GM12878 (cell line): ENCODE measurements around the gene CNIH2. TPM values are rescaled to one million over a fixed set of nuclear protein-coding genes. Genes with fewer than 3 reads are reported as not detected.

Source experiments
- ATAC-seq: fragments of 200-7000 bp; cut with Tn5 transposase; 3 replicates; pipeline ENCODE4 v1.9.1; 2020; ENCODE audit warnings: mild to moderate bottlenecking, moderate library complexity
- BruUV-seq: library from RNA; stranded (reverse); fragments of 400-500 nt; replicated peaks from 2 replicates; lab custom pipeline; 2021; lab: Mats Ljungman, UMichigan
- CTCF ChIA-PET: fragments of 300-600 bp; sonication (Branson Sonifier 250); formaldehyde crosslinking; extraction: SDS; loops from one replicate; lab custom pipeline; 2021; ENCODE audit warnings: inconsistent platforms; lab: Yijun Ruan, JAX
- POLR2A ChIA-PET: fragments of 350-600 bp; formaldehyde crosslinking; extraction: SDS; loops from one replicate; lab custom pipeline; 2021; ENCODE audit warnings: inconsistent platforms; lab: Charles Lee
- RAD21 ChIA-PET: fragments of 300-600 bp; sonication (Branson Sonifier 250); formaldehyde crosslinking; loops from one replicate; lab custom pipeline; 2023; ENCODE audit warnings: antibody characterized with exemption; ENCODE audit not compliant: unreplicated experiment; lab: Charles Lee
- SMC1A ChIA-PET: fragments of 300-600 bp; sonication (Branson Sonifier 250); formaldehyde crosslinking; loops from one replicate; lab custom pipeline; 2023; ENCODE audit not compliant: unreplicated experiment, uncharacterized antibody; lab: Charles Lee
- DNase-seq: peaks from one replicate; pipeline ENCODE4 v3.0.0-alpha.2; 2011; ENCODE audit warnings: low read depth, low spot score
- FAIRE-seq: peaks from 3 replicates; lab custom pipeline; 2011; peaks lifted over from hg19 to GRCh38; lab: Jason Lieb, UNC
- H2AFZ ChIP-seq: 2 replicates; pipeline ENCODE4 v1.6.0; 2011; ENCODE audit warnings: low read depth, low read length, control low read depth; ENCODE audit not compliant: control insufficient read depth
- H3K27ac ChIP-seq: 2 replicates; pipeline ENCODE4 v1.5.1; 2011; ENCODE audit warnings: control low read depth; ENCODE audit not compliant: control insufficient read depth, insufficient read depth
- H3K27me3 ChIP-seq, 2 experiments: replicated peaks in 1 of 2; 2 replicates each; pipeline versions ENCODE4 v1.6.0 to v1.6.1; 2011; ENCODE audit warnings: low read length in 1 of 2; ENCODE audit not compliant: control insufficient read depth in 2 of 2, insufficient read depth in 2 of 2
- H3K36me3 ChIP-seq, 2 experiments: 2 replicates each; pipeline ENCODE4 v1.5.1; 2011; ENCODE audit warnings: low read length in 1 of 2; ENCODE audit not compliant: control insufficient read depth in 2 of 2, insufficient read depth in 2 of 2
- H3K4me1 ChIP-seq: 2 replicates; pipeline ENCODE4 v1.6.1; 2011; ENCODE audit warnings: mild to moderate bottlenecking, low read length, moderate library complexity, mixed read lengths; ENCODE audit not compliant: control insufficient read depth, insufficient read depth
- H3K4me2 ChIP-seq: 2 replicates; pipeline ENCODE4 v1.6.0; 2011; ENCODE audit warnings: control low read depth; ENCODE audit not compliant: control insufficient read depth, insufficient read depth
- H3K4me3 ChIP-seq: fragments of 200-600 bp; sonication (generic); 2 replicates; pipeline ENCODE4 v1.5.1; 2016
- H3K79me2 ChIP-seq: 2 replicates; pipeline ENCODE4 v1.6.0; 2011; ENCODE audit warnings: low read length; ENCODE audit not compliant: control insufficient read depth, insufficient read depth
- H3K9ac ChIP-seq: 2 replicates; pipeline ENCODE4 v1.8.0; 2011; ENCODE audit warnings: low read length, control low read depth, mixed read lengths; ENCODE audit not compliant: control insufficient read depth, insufficient read depth
- H3K9me3 ChIP-seq: replicated peaks from 3 replicates; pipeline ENCODE4 v1.5.1; 2011; ENCODE audit warnings: mild to moderate bottlenecking, low read length; ENCODE audit not compliant: control insufficient read depth, insufficient read depth
- H4K20me1 ChIP-seq: 2 replicates; pipeline ENCODE4 v1.6.0; 2011; ENCODE audit not compliant: control insufficient read depth, insufficient read depth
- CREM ChIP-seq: IDR thresholded peaks from 2 replicates; pipeline ENCODE4 v1.6.1; 2014; ENCODE audit warnings: antibody characterized with exemption, low read depth
- DPF2 ChIP-seq: fragments of 450-650 bp; IDR thresholded peaks from 2 replicates; pipeline ENCODE4 v1.6.1; 2017; ENCODE audit warnings: mild to moderate bottlenecking
- ESRRA ChIP-seq: IDR thresholded peaks from 2 replicates; pipeline ENCODE4 v1.6.1; 2012; ENCODE audit warnings: mild to moderate bottlenecking, low read length, improper control_type of control experiment
- GATAD2B ChIP-seq: fragments of 450-650 bp; conservative IDR thresholded peaks from 2 replicates; pipeline ENCODE4 v1.6.1; 2017; ENCODE audit warnings: low read depth, mild to moderate bottlenecking, moderate library complexity
- IRF4 ChIP-seq: IDR thresholded peaks from 2 replicates; pipeline ENCODE4 v1.6.1; 2011; ENCODE audit warnings: low read depth, low read length
- MEF2B ChIP-seq: fragments of 450-650 bp; IDR thresholded peaks from 2 replicates; pipeline ENCODE4 v1.6.1; 2018; ENCODE audit warnings: mild to moderate bottlenecking, moderate library complexity; ENCODE audit not compliant: partially characterized antibody, poor library complexity, severe bottlenecking
- SPI1 ChIP-seq: IDR thresholded peaks from 2 replicates; pipeline ENCODE4 v1.6.1; 2011; ENCODE audit warnings: low read depth, mild to moderate bottlenecking, low read length, moderate library complexity, borderline replicate concordance; ENCODE audit not compliant: insufficient read depth
- YY1 ChIP-seq: IDR thresholded peaks from 2 replicates; pipeline ENCODE4 v1.6.1; 2011; ENCODE audit warnings: low read depth, mild to moderate bottlenecking, low read length
- WGBS: methylation state at CpG from one replicate; pipeline ENCODE4 v1.1.6; 2016; ENCODE audit warnings: low lambda C conversion rate; ENCODE audit not compliant: insufficient replicate concordance, insufficient coverage; ENCODE audit errors: missing lambda C conversion rate; 5-methylcytosine and 5-hydroxymethylcytosine counted together
- in situ Hi-C: fragments of 300-500 bp; cut with MboI; formaldehyde crosslinking; loops from 9 replicates; pipeline ENCODE4 v1.14.3; 2018; ENCODE audit warnings: mixed read lengths
- intact Hi-C: fragments of 100-400 bp; cut with micrococcal nuclease; formaldehyde crosslinking; loops from one replicate; pipeline ENCODE4 v1.14.2; 2022; ENCODE audit not compliant: unreplicated experiment
- polyA plus RNA-seq, 11 experiments: library from polyadenylated mRNA; depleted of rRNA in 4 of 11; unstranded in 6 of 11; stranded (reverse) in 5 of 11; fragments of >200 nt; fragmentation: Nextera tagmentation in 4 of 11; fragmentation: Illumina TruSeq in 1 of 11; extraction: Ambion mirVana in 4 of 11; extraction: Trizol in 1 of 11; gene quantifications; 1 replicate in 1 of 11; 2 replicates in 10 of 11; pipeline versions ENCODE4 v1.2.1 to v1.2.3, GENCODE V29; 2011 to 2016; ENCODE audit warnings: inconsistent platforms in 2 of 11, missing spikeins in 2 of 11, low read depth in 1 of 11
- total RNA-seq, 4 experiments: library from RNA; depleted of rRNA in 3 of 4; stranded (reverse); fragments of >200 nt in 3 of 4; fragmentation: Illumina TruSeq in 1 of 4; extraction: Trizol in 1 of 4; gene quantifications; 2 replicates each; pipeline versions ENCODE4 v1.2.1 to v1.2.3, GENCODE V29; 2013 to 2021
- TF ChIP-seq, protein P1 (sequence below), 3 experiments: IDR thresholded peaks in 2 of 3; conservative IDR thresholded peaks in 1 of 3; 2 replicates each; pipeline ENCODE4 v1.5.1; 2011; ENCODE audit warnings: low read depth in 3 of 3, low read length in 3 of 3, mild to moderate bottlenecking in 3 of 3, control low read depth in 2 of 3, moderate library complexity in 2 of 3, inconsistent platforms in 1 of 3, mixed read lengths in 1 of 3; ENCODE audit not compliant: control insufficient read depth in 2 of 3, insufficient read depth in 1 of 3; ENCODE audit errors: extremely low read depth in 1 of 3
- TF ChIP-seq, protein P2 (sequence below): fragments of 450-650 bp; IDR thresholded peaks from 2 replicates; pipeline ENCODE4 v1.6.1; 2017; ENCODE audit warnings: mild to moderate bottlenecking, moderate library complexity

Gene CNIH2
- total and polyA plus RNA-seq, 10 of the 15 experiments (the other 5 are each of a cell fraction or from before 2014, with no cell fraction given) = 0.07 to 1.3 (median 0.68) TPM; not detected in 2

DNA sequence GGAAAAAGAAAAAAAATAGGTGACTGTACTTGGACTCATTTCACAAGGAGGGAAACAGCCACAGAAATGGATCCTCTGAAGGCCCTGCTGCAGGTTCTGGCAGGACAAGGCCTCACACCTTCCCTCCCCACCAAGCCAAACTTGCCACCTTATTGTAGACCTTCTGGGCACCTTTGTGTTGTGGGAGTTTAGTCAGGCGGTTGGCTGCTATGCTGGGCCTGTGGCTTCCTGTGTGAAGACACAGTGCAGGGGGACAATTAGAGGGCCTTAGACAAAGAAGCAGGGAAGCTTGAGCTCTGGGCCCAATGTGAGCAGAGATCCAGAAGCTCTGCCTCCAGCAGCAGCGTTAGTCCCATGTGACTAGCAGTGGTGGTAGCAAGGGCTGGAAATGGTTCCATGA lies 5.4 kb upstream of the CNIH2 start:
- H3K9me3 ChIP-seq = no peaks in the 10 kb centered on the region
- H4K20me1 ChIP-seq = no peaks in the 10 kb centered on the region
- BruUV-seq = no TSS peak
- peaks cover 11% of the 10 kb centered on the region for H3K4me1 ChIP-seq
- H3K27ac ChIP-seq = no peak overlapping the region
- in situ Hi-C loops = no loop called here
- FAIRE-seq = no peak
- ChIA-PET SMC1A (no interaction called here), POLR2A (interaction anchor here (0.7 to 1.4 kb wide), 2 partner anchors 10 to 338 kb away, joined by 3 to 5 read pairs; no protein-coding TSS in a partner anchor), CTCF (interaction anchor here (0.5 to 3.3 kb wide), 5 partner anchors 9 to 51 kb away, joined by 3 to 19 read pairs (median 6); no protein-coding TSS in a partner anchor), RAD21 (interaction anchor here (1.5 kb wide), 1 partner anchor 9 kb away, joined by 4 read pairs; no protein-coding TSS in a partner anchor)
- no peak overlapping the region for H3K4me2 ChIP-seq
- intact Hi-C loops = no loop called here
- TF ChIP-seq SPI1 = no peak
- no peak for TF ChIP-seq YY1
- no peak for TF ChIP-seq ESRRA
- TF ChIP-seq, protein P1, sequence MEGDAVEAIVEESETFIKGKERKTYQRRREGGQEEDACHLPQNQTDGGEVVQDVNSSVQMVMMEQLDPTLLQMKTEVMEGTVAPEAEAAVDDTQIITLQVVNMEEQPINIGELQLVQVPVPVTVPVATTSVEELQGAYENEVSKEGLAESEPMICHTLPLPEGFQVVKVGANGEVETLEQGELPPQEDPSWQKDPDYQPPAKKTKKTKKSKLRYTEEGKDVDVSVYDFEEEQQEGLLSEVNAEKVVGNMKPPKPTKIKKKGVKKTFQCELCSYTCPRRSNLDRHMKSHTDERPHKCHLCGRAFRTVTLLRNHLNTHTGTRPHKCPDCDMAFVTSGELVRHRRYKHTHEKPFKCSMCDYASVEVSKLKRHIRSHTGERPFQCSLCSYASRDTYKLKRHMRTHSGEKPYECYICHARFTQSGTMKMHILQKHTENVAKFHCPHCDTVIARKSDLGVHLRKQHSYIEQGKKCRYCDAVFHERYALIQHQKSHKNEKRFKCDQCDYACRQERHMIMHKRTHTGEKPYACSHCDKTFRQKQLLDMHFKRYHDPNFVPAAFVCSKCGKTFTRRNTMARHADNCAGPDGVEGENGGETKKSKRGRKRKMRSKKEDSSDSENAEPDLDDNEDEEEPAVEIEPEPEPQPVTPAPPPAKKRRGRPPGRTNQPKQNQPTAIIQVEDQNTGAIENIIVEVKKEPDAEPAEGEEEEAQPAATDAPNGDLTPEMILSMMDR (IDR thresholded peaks at IDR 0.05 in 2 of 3, conservative IDR thresholded peaks at IDR 0.05 in 1 of 3; ENCODE audit: control insufficient read depth in 2 of 3, extremely low read depth in 1 of 3, insufficient read depth in 1 of 3, low read depth in 3 of 3, low read length in 3 of 3) = no peak
- WGBS = 100% methylated on average over 2 of the region's 2 CpGs
- H3K9ac ChIP-seq = no peak overlapping the region
- no peak overlapping the region for H3K4me3 ChIP-seq
- no peak for DNase-seq
- no peak overlapping the region for H2AFZ ChIP-seq
- H3K79me2 ChIP-seq = peaks cover 27% of the 10 kb centered on the region
- H3K36me3 ChIP-seq = peaks cover 20 to 32% of the 10 kb centered on the region in 2 experiments
- H3K27me3 ChIP-seq = no peaks in the 10 kb centered on the region
- ATAC-seq = no peak

DNA sequence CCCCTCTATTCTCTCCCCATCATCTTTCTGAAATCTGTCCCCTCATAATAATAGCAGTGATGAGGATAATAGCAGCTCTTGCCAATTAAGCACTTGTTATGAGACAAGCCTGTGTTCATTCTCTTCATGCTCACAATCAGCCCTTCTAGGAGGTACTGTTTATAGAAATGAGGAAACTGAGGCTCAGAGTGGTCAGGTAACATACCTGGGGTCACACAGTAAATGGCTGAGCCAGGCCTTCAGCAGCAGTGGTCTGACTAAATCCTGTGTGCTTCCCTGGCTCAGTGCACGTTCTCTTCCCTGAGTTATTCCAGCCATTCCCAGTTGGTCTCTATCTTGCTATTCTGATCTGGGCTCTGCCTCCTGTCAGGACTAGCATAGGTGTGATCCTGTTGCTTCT lies 3.8 kb upstream of the CNIH2 start:
- ATAC-seq (no peak), FAIRE-seq (no peak), DNase-seq (no peak)
- H3K27me3 ChIP-seq = no peaks in the 10 kb centered on the region
- no peaks in the 10 kb centered on the region for H3K9me3 ChIP-seq
- intact Hi-C loops (no loop called here), in situ Hi-C loops (no loop called here)
- no peak overlapping the region for H3K4me2 ChIP-seq
- CTCF ChIA-PET = interaction anchor here (0.8 kb wide), 1 partner anchor 38 kb away, joined by 3 read pairs; no protein-coding TSS in a partner anchor
- peaks cover 9% of the 10 kb centered on the region for H3K4me1 ChIP-seq
- peaks cover 19% of the 10 kb centered on the region for H3K79me2 ChIP-seq
- WGBS = 6% methylated on average over 1 of the region's 1 CpG
- no peak overlapping the region for H3K4me3 ChIP-seq
- RAD21 ChIA-PET = no interaction called here
- H3K27ac ChIP-seq = no peak overlapping the region
- no peak overlapping the region for H3K9ac ChIP-seq
- no peaks in the 10 kb centered on the region for H4K20me1 ChIP-seq
- no peak overlapping the region for H2AFZ ChIP-seq
- SMC1A ChIA-PET = no interaction called here
- BruUV-seq = no TSS peak
- POLR2A ChIA-PET = interaction anchor here (0.5 kb wide), 1 partner anchor 14 kb away, joined by 4 read pairs; no protein-coding TSS in a partner anchor
- peaks cover 20 to 32% of the 10 kb centered on the region in 2 experiments for H3K36me3 ChIP-seq
- TF ChIP-seq GATAD2B = no peak
- no peak for TF ChIP-seq MEF2B
- TF ChIP-seq DPF2 = no peak
- TF ChIP-seq ESRRA = no peak
- no peak for TF ChIP-seq CREM
- no peak for TF ChIP-seq IRF4
- TF ChIP-seq, protein P2, sequence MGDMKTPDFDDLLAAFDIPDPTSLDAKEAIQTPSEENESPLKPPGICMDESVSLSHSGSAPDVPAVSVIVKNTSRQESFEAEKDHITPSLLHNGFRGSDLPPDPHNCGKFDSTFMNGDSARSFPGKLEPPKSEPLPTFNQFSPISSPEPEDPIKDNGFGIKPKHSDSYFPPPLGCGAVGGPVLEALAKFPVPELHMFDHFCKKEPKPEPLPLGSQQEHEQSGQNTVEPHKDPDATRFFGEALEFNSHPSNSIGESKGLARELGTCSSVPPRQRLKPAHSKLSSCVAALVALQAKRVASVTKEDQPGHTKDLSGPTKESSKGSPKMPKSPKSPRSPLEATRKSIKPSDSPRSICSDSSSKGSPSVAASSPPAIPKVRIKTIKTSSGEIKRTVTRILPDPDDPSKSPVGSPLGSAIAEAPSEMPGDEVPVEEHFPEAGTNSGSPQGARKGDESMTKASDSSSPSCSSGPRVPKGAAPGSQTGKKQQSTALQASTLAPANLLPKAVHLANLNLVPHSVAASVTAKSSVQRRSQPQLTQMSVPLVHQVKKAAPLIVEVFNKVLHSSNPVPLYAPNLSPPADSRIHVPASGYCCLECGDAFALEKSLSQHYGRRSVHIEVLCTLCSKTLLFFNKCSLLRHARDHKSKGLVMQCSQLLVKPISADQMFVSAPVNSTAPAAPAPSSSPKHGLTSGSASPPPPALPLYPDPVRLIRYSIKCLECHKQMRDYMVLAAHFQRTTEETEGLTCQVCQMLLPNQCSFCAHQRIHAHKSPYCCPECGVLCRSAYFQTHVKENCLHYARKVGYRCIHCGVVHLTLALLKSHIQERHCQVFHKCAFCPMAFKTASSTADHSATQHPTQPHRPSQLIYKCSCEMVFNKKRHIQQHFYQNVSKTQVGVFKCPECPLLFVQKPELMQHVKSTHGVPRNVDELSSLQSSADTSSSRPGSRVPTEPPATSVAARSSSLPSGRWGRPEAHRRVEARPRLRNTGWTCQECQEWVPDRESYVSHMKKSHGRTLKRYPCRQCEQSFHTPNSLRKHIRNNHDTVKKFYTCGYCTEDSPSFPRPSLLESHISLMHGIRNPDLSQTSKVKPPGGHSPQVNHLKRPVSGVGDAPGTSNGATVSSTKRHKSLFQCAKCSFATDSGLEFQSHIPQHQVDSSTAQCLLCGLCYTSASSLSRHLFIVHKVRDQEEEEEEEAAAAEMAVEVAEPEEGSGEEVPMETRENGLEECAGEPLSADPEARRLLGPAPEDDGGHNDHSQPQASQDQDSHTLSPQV = no peak
